GM18951 (cell line): ENCODE measurements around the gene DSTN.

Experiments used
- POLR2A ChIP-seq: IDR thresholded peaks from 4 replicates; pipeline ENCODE4 v1.6.1; 2011; ENCODE audit warnings: mild to moderate bottlenecking; ENCODE audit not compliant: insufficient read length, insufficient read depth; ENCODE audit errors: extremely low read depth
- in situ Hi-C: fragments of 300-500 bp; cut with MboI; formaldehyde crosslinking; loops from one replicate; pipeline ENCODE4 v1.12.0; 2022; ENCODE audit warnings: low sequenced_read_pairs, mixed read lengths, inconsistent platforms; ENCODE audit not compliant: unreplicated experiment

The DSTN gene

GRCh38 chr20:17558941-17559304 lies 11.0 kb upstream of the DSTN start:
- in situ Hi-C loops: no loop called here
- TF ChIP-seq POLR2A: no peak

- TF ChIP-seq POLR2A: no peak
- in situ Hi-C loops: no loop called here
These were observed 10.5 kb upstream of the DSTN start for GRCh38 chr20:17559338-17559737.

- in situ Hi-C loops: no loop called here
These were observed 9.4 kb upstream of the DSTN start for GRCh38 chr20:17560344-17561074.

GRCh38 chr20:17562804-17563305 lies 7.0 kb upstream of the DSTN start:
- no peak for TF ChIP-seq POLR2A
- in situ Hi-C loops: no loop called here

More at GRCh38 chr20:17560344-17561074, 9.4 kb upstream of the DSTN start:
- no peak for TF ChIP-seq POLR2A

- no peak for TF ChIP-seq POLR2A
- in situ Hi-C loops: no loop called here
These were observed 4.6 kb upstream of the DSTN start for GRCh38 chr20:17565169-17565845.

GRCh38 chr20:17566345-17566744 lies 3.5 kb upstream of the DSTN start:
- in situ Hi-C loops: no loop called here
- TF ChIP-seq POLR2A: no peak

- no peak for TF ChIP-seq POLR2A
- in situ Hi-C loops: no loop called here
These were observed 1.7 kb upstream of the DSTN start for GRCh38 chr20:17568045-17568788.

- in situ Hi-C loops: no loop called here
- TF ChIP-seq POLR2A: no peak
These were observed 828 bp upstream of the DSTN start for GRCh38 chr20:17568972-17569521.

GRCh38 chr20:17570347-17571152 lies 675 bp downstream of the DSTN start:
- in situ Hi-C loops: no loop called here

GRCh38 chr20:17571153-17571527 lies 1.3 kb downstream of the DSTN start:
- no peak for TF ChIP-seq POLR2A
- in situ Hi-C loops: no loop called here

More at GRCh38 chr20:17570347-17571152, 675 bp downstream of the DSTN start:
- no peak for TF ChIP-seq POLR2A

GRCh38 chr20:17572034-17572638 lies 2.3 kb downstream of the DSTN start:
- in situ Hi-C loops: no loop called here
- no peak for TF ChIP-seq POLR2A

GRCh38 chr20:17573463-17573862 lies 3.6 kb downstream of the DSTN start:
- no peak for TF ChIP-seq POLR2A
- in situ Hi-C loops: no loop called here
